ENCODE results near the gene PRRX2. TPM values are rescaled to one million over a fixed set of nuclear protein-coding genes. Genes with fewer than 3 reads are reported as not detected.

Gene PRRX2
- total RNA-seq, 1 donor from 2014 or later, result 20.8 TPM

GRCh38 chr9:129679537-129679936, 14.1 kb downstream of the PRRX2 start:
- Mint-ChIP-seq H3K36me3 (no peaks in the 10 kb centered on the region), H3K27ac (no peak overlapping the region), H3K4me1 (ENCODE audit: unreplicated experiment) (peaks cover 25% of the 10 kb centered on the region), H3K4me3 (no peak overlapping the region), H3K9me3 (no peaks in the 10 kb centered on the region), H3K27me3 (peaks cover 15% of the 10 kb centered on the region)
- TF ChIP-seq, protein P1, sequence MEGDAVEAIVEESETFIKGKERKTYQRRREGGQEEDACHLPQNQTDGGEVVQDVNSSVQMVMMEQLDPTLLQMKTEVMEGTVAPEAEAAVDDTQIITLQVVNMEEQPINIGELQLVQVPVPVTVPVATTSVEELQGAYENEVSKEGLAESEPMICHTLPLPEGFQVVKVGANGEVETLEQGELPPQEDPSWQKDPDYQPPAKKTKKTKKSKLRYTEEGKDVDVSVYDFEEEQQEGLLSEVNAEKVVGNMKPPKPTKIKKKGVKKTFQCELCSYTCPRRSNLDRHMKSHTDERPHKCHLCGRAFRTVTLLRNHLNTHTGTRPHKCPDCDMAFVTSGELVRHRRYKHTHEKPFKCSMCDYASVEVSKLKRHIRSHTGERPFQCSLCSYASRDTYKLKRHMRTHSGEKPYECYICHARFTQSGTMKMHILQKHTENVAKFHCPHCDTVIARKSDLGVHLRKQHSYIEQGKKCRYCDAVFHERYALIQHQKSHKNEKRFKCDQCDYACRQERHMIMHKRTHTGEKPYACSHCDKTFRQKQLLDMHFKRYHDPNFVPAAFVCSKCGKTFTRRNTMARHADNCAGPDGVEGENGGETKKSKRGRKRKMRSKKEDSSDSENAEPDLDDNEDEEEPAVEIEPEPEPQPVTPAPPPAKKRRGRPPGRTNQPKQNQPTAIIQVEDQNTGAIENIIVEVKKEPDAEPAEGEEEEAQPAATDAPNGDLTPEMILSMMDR (conservative IDR thresholded peaks at IDR 0.05), result no peak
- no peak for DNase-seq (ENCODE audit: extremely low spot score, unreplicated experiment)

GRCh38 chr9:129681924-129682323, 16.5 kb downstream of the PRRX2 start:
- DNase-seq (ENCODE audit: extremely low spot score, unreplicated experiment), result no peak
- TF ChIP-seq, protein P1 (conservative IDR thresholded peaks at IDR 0.05), result no peak
- peaks cover 17% of the 10 kb centered on the region for H3K27me3 Mint-ChIP-seq
- peak overlapping the region; percentile 21 for H3K27ac Mint-ChIP-seq
- no peak overlapping the region for H3K4me3 Mint-ChIP-seq
- H3K36me3 Mint-ChIP-seq, result no peaks in the 10 kb centered on the region
- H3K9me3 Mint-ChIP-seq, result no peaks in the 10 kb centered on the region
- peaks cover 25% of the 10 kb centered on the region for H3K4me1 Mint-ChIP-seq (ENCODE audit: unreplicated experiment)

DNA sequence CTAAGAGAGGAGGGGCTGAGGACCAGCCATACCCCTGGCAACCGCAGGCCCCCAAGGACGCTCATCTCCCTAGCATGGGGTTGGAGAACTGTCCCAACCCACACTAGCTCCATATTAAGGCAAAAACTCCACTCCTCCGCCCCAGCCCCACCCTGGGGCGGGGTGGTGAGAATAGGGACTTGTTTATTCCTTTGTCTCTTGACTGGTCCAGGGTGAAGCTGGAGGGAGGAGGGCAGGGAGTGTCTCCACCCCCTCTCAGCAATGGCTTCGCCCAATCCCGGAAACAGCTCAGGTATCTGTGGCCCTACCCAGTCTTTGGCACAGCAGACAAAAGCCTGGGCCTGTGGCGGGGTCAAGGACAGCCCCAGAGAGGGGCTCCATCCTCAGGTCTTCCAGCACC, 16.9 kb downstream of the PRRX2 start:
- Mint-ChIP-seq H3K36me3 (no peaks in the 10 kb centered on the region), H3K4me1 (ENCODE audit: unreplicated experiment) (peaks cover 22% of the 10 kb centered on the region), H3K4me3 (no peak overlapping the region), H3K27me3 (peaks cover 15% of the 10 kb centered on the region), H3K9me3 (no peaks in the 10 kb centered on the region), H3K27ac (peak overlapping the region; percentile 21)
- no peak for DNase-seq (ENCODE audit: extremely low spot score, unreplicated experiment)
- TF ChIP-seq, protein P1 (conservative IDR thresholded peaks at IDR 0.05), result no peak

DNA sequence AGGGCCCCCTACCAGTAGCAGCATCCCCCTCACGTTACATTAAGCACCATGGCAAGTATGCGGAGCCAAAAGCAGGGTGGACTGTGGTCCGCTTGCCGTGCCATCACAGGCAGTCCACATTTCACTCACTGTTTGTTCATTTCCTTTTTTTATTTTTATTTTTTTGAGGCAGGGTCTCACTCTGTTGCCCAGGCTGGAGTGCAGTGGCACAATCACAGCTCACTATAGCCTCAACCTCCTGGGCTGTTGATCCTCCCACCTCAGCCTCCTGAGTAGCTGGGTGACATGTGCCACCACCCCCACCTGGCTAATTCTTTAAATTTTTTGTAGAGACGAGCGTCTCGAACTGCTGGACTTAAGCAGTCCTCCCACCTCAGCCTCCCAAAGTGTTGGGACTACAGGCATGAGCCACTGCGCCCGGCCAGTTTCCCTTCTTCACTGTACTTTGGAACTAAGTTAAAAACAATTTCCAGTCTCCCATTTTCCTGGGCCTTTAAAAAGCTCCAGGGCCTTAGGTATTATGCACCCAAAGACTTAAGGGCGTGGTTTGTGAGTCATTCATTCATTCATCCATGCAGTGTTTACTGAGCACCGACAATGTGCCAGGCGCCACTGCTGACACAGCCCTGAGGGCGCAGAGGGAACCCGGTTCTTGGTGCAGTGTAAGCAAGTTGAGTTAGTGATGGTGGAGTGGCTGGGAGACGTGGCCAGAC, 19.9 kb downstream of the PRRX2 start:
- H3K36me3 Mint-ChIP-seq, result no peaks in the 10 kb centered on the region
- H3K9me3 Mint-ChIP-seq, result no peaks in the 10 kb centered on the region
- DNase-seq (ENCODE audit: extremely low spot score, unreplicated experiment), result no peak
- peaks cover 8% of the 10 kb centered on the region for H3K27me3 Mint-ChIP-seq
- H3K4me3 Mint-ChIP-seq, result no peak overlapping the region
- TF ChIP-seq, protein P1 (conservative IDR thresholded peaks at IDR 0.05), result no peak
- peaks cover 12% of the 10 kb centered on the region for H3K4me1 Mint-ChIP-seq (ENCODE audit: unreplicated experiment)
- H3K27ac Mint-ChIP-seq, result no peak overlapping the region

DNA sequence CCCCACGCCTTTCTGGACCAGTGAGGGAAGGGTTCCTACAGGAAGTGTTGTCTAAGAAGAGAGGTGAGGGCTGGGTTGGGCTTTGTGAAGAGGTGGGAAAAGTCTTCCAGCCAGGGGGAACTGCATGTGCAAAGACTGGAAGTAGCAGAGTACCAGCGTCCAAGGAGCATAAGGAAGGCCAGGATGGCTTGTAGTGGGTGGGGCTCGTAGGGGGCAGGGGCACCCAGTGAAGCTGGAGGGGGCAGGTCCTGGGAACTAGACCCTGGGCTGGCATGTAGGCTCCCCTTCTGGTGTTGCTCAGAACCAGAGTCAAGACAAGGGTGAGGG, 20.4 kb downstream of the PRRX2 start:
- Mint-ChIP-seq H3K9me3 (no peaks in the 10 kb centered on the region), H3K4me1 (ENCODE audit: unreplicated experiment) (peaks cover 8% of the 10 kb centered on the region), H3K36me3 (no peaks in the 10 kb centered on the region), H3K27ac (no peak overlapping the region), H3K4me3 (no peak overlapping the region), H3K27me3 (peaks cover 4% of the 10 kb centered on the region)
- no peak for DNase-seq (ENCODE audit: extremely low spot score, unreplicated experiment)
- TF ChIP-seq, protein P1 (conservative IDR thresholded peaks at IDR 0.05), result no peak

Measured in type B pancreatic cell (in vitro differentiated cells).